WI38 (cell line): ENCODE measurements around the gene HSPA1A.

Source experiments
- H3K4me3 ChIP-seq: 2 replicates; pipeline ENCODE4 v1.5.1; 2011; ENCODE audit warnings: low read depth, mild to moderate bottlenecking, control low read depth, low read length
- TF ChIP-seq, protein P1 (sequence below): IDR thresholded peaks from 2 replicates; pipeline ENCODE4 v1.5.1; 2012; ENCODE audit warnings: low read depth, mild to moderate bottlenecking, control low read depth, low read length

Gene HSPA1A

DNA sequence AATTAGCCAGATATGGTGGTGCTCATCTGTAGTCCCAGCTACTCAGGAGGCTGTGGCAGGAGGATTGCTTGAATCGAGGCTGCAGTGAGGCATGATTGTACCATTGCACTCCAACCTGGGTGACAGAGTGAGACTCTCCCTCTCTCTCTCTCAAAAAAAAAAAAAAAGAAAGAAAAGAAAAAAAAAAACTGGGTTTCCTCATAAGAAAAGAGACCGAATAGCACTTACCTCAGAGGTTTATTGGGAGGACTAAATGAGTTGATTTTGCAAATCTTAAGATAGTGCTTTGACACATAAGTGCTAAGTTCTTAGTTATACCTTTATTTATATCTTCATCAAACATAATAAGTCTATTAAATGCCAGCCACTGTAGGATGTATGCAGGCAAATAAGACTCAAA lies 44.5 kb upstream of the HSPA1A start:
- TF ChIP-seq, protein P1, sequence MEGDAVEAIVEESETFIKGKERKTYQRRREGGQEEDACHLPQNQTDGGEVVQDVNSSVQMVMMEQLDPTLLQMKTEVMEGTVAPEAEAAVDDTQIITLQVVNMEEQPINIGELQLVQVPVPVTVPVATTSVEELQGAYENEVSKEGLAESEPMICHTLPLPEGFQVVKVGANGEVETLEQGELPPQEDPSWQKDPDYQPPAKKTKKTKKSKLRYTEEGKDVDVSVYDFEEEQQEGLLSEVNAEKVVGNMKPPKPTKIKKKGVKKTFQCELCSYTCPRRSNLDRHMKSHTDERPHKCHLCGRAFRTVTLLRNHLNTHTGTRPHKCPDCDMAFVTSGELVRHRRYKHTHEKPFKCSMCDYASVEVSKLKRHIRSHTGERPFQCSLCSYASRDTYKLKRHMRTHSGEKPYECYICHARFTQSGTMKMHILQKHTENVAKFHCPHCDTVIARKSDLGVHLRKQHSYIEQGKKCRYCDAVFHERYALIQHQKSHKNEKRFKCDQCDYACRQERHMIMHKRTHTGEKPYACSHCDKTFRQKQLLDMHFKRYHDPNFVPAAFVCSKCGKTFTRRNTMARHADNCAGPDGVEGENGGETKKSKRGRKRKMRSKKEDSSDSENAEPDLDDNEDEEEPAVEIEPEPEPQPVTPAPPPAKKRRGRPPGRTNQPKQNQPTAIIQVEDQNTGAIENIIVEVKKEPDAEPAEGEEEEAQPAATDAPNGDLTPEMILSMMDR: no peak
- H3K4me3 ChIP-seq: no peak overlapping the region

- no peak overlapping the region for H3K4me3 ChIP-seq
- TF ChIP-seq, protein P1: no peak
These were observed 43.4 kb upstream of the HSPA1A start for GRCh38 chr6:31771992-31772358.

- H3K4me3 ChIP-seq: no peak overlapping the region
- TF ChIP-seq, protein P1: no peak
These were observed 40.2 kb upstream of the HSPA1A start for GRCh38 chr6:31775184-31775583.

DNA sequence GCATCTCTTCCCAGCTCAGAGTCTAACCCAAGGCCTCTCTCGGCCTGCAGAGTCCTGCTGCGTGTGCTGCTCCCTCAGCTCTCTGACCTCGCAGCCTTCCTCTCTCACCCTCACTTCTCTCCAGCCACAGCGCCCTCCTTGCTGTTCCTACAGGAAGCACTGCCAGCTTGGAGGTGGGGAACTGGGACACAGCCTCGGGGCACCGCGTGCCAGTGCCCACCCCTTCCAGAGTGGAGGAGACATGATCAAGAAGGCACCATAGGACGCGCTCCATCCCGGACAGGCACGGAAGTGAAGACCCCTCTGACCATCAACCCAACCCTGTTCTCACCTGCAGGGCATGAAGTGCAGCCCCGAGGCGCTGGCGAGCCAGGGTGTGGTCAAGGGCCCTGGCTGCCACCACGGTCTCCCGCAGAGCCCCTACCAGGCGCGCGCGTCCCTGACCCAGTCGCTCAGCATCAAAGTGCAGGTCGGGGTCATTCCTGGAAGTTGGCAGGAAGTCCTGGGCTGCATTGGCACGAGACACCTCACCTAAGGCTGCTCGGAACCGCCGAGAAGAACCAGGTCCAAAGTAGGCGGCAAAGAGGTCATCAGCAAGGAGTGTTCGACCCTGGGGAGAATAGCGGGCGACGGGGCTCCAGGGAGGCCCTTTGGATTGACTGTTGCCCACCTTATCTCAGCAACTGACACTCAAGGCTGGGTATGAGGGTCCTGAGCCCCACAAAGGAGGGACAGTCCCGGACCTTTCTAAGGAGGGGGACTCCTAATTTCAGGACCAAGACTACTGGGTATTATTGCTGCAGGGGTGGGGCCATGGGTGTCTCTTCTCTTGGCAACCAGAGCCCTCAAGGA lies 39.5 kb upstream of the HSPA1A start:
- no peak overlapping the region for H3K4me3 ChIP-seq
- TF ChIP-seq, protein P1: no peak

GRCh38 chr6:31776485-31776988 lies 38.8 kb upstream of the HSPA1A start:
- TF ChIP-seq, protein P1: no peak
- H3K4me3 ChIP-seq: no peak overlapping the region

DNA sequence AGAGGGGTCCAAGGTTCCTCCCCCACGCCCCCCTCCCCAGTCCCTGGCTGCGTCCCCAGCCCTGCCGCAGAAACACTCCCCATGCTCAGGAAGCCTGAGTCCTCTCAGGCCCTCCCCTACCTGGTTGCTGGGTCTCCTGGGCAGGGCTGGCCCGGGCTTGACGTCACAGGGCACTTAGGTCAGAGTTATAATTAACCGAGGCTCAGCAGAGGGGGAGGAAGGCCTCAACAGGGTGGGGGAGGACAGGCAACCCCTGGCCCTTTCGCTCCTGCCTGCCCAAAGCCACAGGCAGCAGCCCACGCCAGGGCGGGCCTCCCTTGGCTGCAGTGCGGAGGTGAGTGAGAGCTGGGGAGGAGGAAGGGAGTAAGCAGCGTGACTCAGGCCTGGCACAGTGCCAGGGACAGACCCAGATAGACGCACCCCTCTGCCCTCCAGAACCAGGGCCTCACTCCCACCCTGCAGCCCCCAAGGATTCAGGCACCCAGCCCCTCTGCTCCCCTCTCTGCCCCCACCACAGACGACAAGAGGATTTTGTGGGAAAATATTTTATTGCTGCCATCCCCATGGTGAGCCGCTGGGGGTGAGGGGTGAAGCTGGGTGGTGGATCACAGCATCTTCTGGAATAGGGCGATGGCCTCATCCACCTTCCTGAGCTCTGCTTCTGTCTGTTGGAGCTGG lies 38.2 kb upstream of the HSPA1A start, which contains the start of gene VWA7:
VWA7 (minus strand) TSS at position 340 of the 678 bp plus-strand sequence. CDS start 549 bp downstream, outside the sequence.
- no peak within 1 kb of the TSS for H3K4me3 ChIP-seq
- TF ChIP-seq, protein P1: no peak

DNA sequence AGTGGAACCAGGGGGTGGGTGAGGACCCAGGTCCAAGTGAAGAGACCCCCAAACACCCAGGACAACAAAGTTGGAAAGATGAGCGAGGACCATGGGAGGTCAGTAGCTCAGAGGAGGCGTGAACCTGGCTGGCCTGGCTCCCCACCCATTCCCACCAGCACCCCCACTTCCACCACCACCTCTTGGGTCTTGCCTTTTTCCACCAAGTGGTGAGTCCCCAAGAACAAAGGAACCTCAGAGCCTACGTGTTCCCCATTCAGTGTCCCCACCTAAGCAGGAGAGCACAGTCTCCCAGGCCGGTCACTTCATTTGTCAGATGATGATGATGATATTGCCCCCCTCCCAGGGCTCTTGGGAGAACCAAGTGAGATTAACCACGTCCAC lies 37.7 kb upstream of the HSPA1A start:
- H3K4me3 ChIP-seq: no peak overlapping the region
- TF ChIP-seq, protein P1: no peak
